A673 (cell line): ENCODE results near the gene ABHD17B.

Source experiments
- EZH2 ChIP-seq: fragments of 200-600 bp; sonication (generic); IDR thresholded peaks from 2 replicates; pipeline ENCODE4 v1.6.1; 2017; ENCODE audit warnings: borderline replicate concordance, low read depth, mild to moderate bottlenecking, mixed read lengths, antibody characterized with exemption, low read length; ENCODE audit not compliant: poor library complexity, severe bottlenecking
- TF ChIP-seq, protein P1 (sequence below): fragments of 300-800, 200-600 bp; sonication (generic); conservative IDR thresholded peaks from 2 replicates; pipeline ENCODE4 v1.5.1; 2017; ENCODE audit warnings: low read depth, mild to moderate bottlenecking, antibody characterized with exemption, low read length, moderate library complexity, mixed read lengths

DNA sequence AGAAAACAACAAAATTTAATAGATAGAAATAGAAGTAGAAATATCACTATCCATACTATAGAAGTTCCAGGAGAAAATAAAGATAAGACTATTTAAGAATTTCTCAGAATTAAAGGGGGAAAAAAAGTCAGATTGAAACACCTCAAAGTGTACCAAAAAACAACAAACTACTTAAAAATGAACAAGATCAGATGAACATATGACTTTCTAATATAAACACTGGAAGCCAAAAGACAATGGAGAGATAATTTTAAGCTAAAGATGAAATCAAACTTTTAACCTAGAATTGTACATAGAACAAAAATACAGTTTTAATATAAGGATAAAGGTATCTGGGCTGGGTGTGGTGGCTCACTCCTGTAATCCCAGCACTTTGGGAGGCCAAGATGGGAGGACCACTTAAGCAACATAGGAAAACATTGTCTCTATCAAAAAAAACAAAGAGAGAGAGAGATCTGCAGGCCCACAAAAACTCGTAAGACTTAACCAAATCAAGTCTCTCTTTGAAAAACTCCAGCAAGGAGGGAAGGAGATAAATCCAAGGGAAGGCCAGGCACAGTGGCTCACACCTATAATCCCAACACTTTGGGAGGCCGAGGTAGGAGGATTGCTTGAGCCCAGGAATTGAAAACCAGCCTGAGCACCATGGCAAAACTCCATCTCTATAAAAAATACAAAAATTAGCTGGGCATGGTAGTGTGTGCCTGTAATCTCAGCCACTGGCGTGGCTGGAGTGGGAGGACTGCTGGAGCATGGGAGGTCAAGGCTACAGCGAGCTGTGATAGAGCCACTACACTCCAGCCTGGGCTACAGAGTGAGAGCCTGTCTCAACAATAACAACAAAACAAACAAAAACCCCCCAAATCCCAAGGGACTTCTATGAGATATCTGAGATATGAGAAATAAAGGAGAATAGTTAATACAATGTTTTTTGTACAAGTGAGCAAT lies 32.4 kb downstream of the ABHD17B start:
- TF ChIP-seq, protein P1, sequence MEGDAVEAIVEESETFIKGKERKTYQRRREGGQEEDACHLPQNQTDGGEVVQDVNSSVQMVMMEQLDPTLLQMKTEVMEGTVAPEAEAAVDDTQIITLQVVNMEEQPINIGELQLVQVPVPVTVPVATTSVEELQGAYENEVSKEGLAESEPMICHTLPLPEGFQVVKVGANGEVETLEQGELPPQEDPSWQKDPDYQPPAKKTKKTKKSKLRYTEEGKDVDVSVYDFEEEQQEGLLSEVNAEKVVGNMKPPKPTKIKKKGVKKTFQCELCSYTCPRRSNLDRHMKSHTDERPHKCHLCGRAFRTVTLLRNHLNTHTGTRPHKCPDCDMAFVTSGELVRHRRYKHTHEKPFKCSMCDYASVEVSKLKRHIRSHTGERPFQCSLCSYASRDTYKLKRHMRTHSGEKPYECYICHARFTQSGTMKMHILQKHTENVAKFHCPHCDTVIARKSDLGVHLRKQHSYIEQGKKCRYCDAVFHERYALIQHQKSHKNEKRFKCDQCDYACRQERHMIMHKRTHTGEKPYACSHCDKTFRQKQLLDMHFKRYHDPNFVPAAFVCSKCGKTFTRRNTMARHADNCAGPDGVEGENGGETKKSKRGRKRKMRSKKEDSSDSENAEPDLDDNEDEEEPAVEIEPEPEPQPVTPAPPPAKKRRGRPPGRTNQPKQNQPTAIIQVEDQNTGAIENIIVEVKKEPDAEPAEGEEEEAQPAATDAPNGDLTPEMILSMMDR = no peak
- TF ChIP-seq EZH2 = no peak
